HG03432 (cell line): ENCODE results near the gene IL1RAPL1.
"Not testable (repeated sequence)": the region's sequence is repeated elsewhere in the genome, so short reads cannot be mapped to it uniquely, and the experiment has no call there.

Experiments
- ATAC-seq: cut with Tn5 transposase; IDR thresholded peaks from one replicate; pipeline ENCODE4 v1.9.1; 2021; ENCODE audit warnings: mild to moderate bottlenecking, moderate library complexity; ENCODE audit not compliant: unreplicated experiment

The IL1RAPL1 gene

DNA sequence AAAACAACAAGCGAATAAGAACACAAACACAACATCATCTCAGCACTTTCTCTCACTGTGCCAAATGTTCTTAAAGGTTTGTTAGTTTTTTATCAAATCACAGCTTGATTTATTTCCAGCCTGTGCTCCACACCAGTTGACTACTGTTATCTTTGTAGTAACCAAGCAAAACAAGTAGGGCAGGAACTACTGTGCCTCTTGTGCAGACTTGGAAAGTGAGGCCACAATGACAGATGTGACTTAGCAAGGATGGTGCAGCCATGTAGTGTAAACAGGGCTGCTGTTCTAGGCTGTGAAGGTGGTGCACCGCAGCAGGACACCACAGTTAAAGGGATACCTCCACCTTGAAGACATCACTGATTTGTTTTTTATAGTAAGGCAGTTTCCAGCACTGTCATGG lies 170.0 kb downstream of the IL1RAPL1 start:
- ATAC-seq: no peak

DNA sequence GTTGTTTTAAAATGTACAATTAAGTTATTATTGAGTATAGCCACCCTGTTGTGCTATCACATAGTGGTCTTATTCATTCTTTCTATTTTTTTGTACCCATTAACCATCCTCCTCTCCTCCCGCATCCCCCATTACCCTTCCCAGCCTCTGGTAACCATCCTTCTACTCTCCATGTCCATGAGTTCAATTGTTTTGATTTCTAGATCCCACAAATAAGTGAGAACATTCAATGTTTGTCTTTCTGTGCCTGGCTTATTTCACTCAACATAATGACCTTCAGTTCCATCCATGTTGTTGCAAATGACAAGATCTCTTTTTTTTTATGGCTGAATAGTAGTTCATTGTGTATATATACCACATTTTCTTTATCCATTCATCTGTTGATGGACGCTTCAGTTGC lies 179.3 kb downstream of the IL1RAPL1 start:
- ATAC-seq: not testable (repeated sequence)

DNA sequence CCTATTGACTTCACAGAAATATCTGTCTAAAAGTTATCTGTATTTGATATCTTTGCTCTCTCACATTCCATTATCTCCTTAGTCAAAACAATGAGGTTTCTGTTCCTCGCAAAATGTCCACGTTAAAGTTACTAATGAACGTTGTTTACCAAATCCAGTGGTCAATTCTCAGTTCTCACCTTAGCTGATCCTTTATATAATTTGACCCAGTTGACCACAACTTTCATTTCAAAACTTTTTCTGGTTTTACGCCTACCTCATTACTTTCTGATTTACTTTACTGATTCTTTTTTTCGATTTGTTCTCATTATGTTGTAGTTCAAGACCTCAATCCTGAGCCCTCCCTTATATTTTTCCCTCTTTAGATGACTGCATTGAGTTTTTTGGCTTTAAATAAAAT lies 186.6 kb downstream of the IL1RAPL1 start:
- ATAC-seq: no peak

DNA sequence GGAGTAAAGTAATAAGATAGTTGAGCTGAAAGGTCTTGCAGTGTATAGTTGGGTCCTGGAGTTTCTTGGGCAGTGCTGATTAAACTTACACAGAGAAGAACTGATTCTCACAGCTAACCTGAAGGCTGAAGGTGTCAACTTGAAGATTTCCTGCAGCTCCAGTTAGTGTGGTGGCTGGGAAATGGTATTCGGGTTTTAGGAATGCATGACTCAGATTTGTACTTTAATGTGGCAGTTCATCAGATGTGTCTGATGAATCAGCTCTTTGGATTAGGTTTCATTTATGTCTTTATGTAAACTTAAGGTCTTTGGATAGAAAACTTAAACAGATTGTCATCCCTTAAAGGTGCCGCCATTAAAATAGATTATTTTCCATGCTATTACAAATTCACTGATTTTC lies 200.0 kb downstream of the IL1RAPL1 start:
- no peak for ATAC-seq

DNA sequence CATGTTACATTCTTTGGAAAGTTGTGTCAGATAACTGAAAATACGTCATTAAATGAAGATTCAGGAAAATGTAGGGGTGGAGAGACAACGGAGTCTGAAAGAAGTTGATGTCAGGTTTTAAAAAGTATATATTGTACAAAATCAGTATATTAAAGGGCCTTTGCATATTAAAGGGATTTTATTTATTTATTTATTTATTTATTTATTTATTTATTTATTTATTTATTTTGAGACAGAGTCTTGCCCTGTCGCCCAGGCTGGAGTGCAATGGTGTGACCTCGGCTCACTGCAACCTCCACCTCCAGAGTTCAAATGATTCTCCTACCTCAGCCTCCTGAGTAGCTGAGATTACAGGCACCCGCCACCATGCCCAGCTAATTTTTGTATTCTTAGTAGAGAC lies 213.4 kb downstream of the IL1RAPL1 start:
- ATAC-seq: not testable (repeated sequence)

DNA sequence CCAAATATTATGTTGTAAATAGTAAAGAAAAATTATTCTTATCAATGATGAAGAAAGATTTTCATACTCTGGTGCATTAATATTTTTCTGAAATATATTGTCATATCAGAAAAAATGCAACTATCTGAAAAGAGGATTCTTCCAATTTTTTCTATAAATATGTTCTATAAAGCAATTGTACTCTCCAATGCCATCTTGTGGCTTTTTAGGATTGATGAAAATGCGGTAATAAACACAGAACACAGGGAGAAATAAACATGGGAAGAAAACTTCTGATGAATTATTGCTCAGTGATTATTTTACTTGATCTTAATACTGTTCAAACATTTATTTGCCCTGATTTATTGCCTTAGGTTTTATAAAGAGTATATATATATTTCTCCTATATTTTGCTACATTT lies 215.4 kb downstream of the IL1RAPL1 start:
- ATAC-seq: no peak

DNA sequence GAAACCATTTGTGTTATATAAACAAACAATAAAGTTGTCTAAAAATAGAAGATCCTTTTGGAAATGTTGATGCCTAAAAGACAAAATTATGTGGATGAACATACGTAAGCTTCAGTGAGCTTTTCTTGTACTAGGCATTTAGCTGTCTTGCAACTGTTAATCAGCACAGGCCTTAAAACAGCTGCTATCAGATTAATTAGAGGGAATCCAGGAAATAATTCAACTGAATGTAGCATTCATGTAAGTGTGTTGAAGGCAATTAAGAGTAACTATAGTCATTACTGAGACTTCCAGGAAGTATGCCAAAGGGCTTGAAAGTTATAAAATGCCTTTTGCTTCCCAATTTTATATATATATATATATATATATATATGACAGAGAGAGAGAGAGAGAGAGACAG lies 248.7 kb downstream of the IL1RAPL1 start:
- no peak for ATAC-seq

DNA sequence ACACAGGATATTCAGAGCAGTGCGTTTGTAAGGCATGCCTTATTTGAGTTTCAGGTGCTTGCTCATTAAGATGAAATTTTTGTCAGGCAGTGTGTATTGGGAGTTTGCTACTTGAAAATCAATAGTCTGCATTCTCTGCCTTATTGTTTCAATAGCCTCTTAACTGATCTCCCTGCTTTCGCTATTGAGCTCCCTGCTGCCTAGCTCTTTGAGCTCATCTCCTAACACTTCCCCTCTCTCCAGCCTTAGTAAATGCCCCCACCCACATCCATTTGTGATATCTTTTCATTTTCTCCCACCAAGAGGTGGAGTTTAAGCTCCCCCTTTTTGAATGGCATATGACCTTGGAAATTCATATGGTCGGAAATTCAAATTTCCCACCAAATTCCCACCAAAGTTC lies 256.6 kb downstream of the IL1RAPL1 start:
- no peak for ATAC-seq

DNA sequence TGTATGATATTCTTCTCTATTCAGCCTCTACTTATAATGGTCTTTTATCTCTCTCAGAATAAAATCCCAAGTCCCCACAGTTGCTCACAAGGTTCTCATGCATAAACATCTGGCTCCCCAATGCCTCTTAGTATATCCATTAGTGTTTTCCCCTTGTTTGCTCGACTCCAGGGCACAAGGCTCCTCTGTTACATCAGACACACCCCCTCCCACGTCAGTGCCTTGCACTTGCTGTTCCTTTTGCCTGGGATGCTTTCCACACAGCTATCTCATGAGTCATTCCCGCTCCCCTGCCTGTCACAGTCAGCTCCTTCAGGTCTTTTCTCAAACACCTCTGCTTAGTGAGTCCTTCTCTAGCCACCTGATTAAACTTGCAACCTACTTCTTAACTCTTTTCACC lies 260.2 kb downstream of the IL1RAPL1 start:
- no peak for ATAC-seq

DNA sequence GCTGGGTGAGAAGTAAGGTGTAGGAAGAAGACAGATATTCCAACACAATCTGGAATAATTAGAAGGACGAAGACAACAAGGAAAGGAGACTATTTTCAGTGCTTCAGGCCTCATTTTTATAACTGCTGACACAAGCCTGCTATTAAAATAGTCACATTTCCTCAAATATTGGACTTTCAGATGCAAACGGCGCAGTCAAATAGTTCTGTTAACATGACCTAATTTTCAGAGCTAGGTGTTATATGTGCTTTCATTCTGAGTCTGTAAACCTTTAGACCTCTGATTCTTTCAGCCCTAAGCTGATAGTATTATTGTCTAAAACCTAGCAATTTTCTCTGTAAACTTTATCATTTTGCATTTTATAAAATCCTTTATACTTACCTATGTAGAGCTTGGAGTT lies 261.5 kb downstream of the IL1RAPL1 start:
- no peak for ATAC-seq

DNA sequence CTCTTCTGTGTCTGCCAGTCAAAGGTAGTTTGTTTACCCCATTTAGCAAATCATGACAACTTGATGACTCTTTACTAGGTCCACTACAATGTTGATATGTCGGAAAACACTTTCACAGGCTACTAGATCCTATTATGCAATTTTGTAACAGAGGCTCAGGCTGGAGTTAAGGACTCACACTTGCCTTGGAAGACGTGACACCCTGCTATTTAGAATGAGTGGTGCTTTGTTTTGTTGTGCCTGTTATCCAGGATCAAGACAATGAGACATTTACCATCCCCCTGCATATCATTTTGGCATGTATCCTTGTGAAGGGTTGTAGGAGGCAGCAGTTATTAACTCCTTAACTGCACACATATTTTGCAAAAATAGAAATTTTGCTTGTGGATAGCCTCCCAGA lies 263.7 kb downstream of the IL1RAPL1 start:
- no peak for ATAC-seq

DNA sequence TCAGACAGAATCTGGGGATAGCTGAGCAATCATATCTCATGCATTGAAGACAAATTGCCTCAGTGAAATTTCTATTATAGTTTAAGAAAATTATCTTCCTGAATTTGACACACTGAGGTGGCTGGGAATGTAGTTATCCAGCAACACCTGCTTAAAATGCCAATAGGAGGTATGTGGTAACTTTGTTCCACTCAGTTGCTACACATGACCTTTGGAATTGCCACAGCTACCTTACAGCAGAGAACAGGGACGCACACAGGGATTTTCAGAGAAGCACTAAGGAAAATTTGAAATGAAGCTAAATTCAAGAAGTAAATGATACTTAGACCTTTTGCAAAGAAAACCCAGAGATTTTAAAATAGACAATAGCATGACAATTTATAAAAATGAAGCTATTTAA lies 264.6 kb downstream of the IL1RAPL1 start:
- ATAC-seq: no peak

DNA sequence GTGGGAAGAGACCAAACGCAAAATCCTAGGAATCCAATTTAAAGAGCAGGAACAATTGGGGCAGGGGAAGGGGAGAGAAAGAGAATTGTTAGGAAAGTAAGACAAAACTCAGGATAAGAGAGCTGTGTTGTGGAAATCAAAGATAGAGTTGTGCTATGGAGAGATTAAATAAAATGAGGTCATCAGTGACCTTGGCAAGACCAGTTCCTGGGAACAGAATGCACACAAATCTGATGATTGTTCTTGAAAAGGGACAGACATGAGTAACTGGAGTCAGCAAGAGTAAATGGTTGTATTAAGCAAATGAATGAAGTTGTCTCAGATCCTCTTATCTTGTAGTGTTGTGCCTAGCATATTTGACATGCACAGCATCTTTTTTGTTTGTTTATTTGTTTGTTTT lies 267.4 kb downstream of the IL1RAPL1 start:
- no peak for ATAC-seq

DNA sequence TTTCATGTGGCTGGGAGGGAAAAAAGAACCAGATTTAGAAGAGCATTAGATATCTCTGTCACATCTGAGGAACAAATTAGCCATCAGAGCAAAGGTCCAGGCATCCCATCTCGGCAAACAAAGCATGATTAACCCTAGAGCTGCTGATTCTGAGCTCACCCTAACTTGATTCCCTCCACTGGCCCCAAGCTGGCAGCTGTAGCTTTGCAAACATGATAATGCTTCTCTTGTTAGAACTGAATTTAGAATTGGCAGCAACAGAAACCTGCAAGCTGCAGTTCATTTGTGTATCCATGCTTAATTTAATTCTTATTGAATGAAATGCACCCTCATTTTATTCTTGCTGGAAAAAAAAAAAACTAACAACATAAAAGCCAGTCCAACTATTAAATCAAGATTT lies 289.2 kb downstream of the IL1RAPL1 start:
- ATAC-seq: no peak

DNA sequence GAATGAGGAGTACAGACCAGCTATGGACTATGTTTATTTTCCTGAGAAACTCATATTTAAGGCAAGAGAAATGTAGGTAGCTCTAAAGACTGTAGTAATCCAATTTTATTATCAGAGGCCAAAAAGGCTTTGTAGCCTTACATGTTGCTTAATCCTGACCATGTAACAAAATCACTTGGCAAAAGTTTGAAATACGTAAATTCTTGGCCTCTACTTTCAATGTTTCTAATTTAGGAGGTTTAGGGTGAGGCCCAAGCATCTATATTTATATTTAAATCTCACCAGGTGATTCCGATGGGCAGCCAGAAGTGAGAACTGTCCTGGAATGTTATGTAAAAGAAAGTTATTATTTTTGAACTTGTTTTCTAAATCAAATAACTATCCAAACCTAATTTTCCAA lies 289.7 kb downstream of the IL1RAPL1 start:
- no peak for ATAC-seq

DNA sequence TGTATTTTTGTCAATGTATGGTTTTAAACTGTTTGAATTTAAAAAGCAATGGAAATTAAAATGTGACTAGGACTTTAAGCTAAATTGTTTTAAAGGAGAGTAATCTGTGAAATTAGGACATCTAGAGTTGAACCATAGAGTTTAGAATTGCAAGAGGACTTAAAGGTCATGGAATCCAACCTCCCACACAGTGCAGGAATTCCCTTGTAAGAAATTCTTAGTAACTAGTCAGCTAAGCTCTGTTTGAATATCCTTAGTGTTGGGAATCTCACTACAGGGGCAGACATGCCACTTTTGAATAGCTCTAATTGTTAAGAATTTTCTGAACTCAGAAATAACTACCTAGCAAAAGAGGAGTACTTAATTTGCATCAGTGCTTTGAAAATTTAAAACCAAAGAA lies 292.9 kb downstream of the IL1RAPL1 start:
- no peak for ATAC-seq

DNA sequence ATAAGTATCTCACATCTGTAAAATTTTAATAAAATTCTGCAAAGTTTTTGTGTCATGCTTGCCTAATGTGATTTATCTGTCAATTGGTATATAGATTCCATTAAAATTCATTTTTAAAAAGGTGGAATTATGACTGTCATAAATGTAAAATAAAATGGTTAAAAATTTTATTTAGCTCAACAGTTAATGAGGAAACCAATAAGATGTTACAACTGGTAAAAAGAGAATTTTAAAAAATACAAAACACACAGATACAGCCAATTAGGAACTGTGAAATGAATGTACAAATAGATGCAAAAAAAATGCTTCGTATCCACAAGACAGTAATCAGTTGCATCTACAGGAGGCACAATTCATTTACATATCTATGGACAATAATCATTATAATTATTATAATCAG lies 297.6 kb downstream of the IL1RAPL1 start:
- ATAC-seq: no peak

DNA sequence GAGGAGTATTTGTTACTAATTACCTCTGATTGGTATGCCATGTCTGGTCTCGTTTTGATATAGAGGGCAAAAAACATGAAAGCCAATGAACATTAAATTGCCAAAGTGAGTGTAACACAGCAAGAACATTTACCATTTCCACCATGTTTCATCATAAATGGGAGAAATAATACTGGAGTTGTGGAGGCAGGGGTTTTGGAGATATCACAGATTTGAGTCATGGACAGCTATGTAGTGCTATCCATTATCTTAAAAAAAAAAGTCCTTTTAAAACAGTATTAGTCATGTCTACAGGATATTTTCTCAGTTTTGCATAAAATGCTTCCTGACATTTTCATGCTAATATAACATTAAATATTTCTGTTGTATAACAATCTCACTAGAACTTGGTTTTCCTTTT lies 301.2 kb downstream of the IL1RAPL1 start:
- ATAC-seq: no peak

DNA sequence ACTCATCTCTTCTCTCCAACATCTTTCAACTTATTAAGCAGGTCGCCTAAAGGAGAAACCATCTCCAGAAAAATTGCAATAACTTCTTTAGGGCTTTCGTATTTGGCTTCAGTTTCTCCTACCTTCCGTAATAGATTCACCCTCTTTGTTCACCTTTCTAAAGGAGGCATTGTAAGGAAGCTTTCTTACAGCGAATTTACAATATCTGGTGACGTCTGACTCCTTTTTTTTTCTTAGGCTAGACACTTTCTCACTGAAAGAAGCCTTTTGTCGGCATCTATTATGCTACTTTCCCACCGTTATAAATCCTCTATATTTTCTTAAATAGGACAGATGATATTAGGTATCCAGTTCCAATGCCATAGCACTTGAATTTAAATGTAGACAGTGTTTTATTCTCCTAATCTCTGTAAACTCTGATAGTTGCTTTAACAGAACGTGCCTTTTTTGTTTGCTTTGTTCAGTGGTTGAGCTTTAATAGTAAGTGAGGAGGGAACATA lies 302.4 kb downstream of the IL1RAPL1 start:
- no peak for ATAC-seq

DNA sequence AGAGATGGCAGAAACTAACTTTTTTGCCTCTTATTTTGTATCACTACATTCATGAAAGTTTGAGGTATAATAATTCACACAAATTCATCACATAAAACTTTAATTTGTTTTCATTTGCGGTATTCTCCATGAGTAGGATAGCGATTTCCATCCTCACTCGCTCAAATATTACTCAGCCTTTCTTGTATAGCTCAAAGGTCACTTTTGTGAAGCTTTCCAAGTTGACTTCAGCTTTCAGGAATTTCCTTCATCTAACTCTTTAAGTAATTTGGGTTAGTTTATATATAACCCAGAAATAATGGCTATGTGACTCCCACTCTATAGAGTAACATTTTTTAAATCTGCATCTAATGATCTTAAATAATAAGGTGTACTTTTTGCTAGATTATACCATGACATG lies 314.4 kb downstream of the IL1RAPL1 start:
- ATAC-seq: no peak

DNA sequence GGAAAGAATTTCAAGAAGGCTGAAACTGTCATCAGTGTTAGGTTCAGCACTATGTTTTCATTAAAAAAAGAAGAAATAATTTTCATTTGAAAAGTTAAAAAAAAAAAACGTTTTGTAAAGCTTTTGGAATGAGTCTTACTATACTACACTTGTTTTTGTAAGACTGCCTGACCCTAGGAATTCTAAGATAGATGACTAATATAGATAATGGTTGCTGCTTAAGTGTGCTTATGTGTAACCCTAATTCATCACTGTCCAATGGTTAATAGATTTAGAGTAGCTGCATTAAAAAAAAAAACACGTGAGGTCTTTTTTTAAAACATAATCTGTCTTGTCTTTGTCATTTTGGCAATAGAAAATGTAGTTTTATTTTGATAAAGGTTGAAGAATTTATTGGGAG lies 323.2 kb downstream of the IL1RAPL1 start:
- ATAC-seq: no peak

DNA sequence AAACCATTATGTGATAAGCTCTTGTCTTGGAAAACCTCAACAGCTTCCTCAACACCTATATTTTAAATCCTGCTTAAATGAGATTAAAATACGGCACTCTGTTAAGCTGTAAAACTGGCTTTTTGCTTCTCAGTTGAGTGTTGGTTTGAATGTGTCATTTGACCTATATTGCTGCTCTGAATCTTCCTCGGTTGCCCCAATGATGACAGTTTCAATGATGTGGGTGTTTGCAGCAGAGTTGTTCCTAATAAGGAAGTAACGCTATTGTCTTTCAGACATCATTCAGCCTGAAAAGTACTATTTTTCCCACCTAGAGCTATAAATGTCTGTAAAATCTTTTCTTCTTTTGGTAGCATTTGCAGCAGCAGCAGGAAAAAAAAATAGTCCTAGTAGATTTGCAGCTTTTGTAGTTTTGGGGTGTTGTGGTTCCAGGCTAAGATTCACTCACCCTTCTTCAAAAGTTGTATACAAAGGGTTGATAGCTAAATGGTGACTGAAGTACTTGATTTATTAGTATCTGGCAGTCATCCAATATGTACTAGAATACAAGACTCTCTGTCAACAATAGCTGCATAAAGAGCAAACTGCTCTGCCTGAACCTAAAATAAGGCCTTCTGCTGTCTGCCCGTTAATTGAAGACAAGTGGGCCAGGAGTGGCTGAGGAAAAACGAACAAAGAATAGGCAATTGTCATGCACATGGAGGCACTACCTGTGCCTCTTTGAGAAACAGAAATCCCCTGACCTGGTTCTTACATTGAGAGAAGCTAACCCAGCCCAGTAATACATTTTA lies 333.1 kb downstream of the IL1RAPL1 start:
- no peak for ATAC-seq

DNA sequence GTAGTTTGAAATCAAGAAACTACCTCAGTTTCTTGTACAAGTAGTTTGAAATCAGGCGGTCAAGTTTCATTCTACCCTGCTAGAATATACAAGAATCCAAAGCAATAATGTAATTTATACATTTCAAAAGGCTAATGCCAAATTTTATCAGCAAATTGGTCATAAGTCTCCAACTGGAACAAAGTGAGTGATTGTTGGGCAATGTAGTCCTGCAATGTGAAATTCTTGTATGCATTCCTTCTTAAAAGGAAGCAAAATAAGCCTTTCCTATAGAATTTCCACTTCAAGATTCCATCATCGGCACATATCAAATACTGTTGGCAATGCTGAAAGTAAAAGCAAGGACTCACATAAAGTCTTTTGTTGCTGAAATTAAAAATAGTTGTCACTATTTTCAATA lies 334.9 kb downstream of the IL1RAPL1 start:
- ATAC-seq: no peak
